NCI-H2081 (cell line): ENCODE measurements around the gene MAP6D1.
A peak's percentile ranks its signal among the peaks of the same experiment; 100 is the strongest.
"Not testable (repeated sequence)": the region's sequence is repeated elsewhere in the genome, so short reads cannot be mapped to it uniquely, and the experiment has no call there.

Experiments
- DNase-seq, 2 experiments: peaks; one replicate each; lab custom pipeline; 2025; lab: John Stamatoyannopoulos, UW

Gene MAP6D1

GRCh38 chr3:183799461-183799860 lies 25.9 kb downstream of the MAP6D1 start:
- DNase-seq = no peak

DNA sequence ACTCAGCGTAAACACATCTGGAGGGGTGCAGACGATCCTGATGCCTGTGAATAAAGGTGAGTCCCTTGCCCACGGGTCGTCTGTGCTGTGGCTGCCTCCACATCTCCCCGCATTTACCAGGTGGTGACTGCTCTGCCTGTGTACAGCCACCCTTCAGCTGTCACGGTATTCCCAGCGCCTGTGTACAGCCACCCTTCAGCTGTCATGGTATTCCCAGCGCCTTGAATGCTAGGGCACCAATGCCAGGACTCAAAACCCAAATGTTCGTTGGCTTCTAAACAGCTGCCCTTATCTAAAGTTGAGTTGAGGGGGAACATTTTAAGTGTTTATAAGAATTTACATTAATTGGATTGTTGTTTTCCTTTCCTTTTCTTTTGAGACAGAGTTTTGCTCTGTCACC lies 27.4 kb downstream of the MAP6D1 start:
- DNase-seq = no peak

DNA sequence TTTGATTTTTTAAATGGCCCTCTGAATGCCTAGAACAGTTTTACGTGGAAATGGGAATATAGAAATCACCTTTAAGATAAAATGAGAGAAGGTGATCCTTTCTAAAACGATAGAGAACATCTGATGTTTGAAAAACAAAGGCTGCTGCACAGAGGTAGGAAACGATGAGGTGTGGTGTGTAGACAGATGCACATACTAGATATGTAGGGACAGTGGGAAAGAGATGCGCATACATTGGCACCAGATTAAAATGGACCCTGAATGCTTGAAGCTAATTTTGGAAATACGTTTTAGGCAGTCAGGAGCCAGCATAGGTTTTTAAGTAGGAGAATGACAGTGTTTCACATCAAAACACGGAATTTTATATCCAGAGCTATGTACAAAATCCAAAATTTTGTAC lies 29.0 kb downstream of the MAP6D1 start:
- DNase-seq = no peak

GRCh38 chr3:183794452-183794851 lies 30.9 kb downstream of the MAP6D1 start:
- no peak for DNase-seq

DNA sequence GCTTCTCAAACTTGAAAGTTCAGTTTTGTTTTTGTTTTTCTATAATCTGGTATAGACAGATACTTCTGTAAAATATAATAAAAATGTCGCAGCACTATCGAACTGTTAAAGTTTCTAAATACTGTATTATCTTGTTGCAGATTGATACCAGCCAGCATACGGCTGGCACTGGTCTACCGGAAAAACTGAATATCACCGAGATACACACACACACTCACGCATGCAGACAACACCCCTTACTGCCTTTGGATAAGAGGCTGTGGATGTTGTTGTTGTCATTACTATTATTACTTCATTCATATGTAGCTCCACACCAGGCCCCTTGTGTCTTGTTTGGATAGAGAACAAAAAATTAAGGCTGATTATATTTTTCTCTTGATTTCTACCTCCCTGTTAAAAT lies 32.4 kb downstream of the MAP6D1 start:
- no peak for DNase-seq

DNA sequence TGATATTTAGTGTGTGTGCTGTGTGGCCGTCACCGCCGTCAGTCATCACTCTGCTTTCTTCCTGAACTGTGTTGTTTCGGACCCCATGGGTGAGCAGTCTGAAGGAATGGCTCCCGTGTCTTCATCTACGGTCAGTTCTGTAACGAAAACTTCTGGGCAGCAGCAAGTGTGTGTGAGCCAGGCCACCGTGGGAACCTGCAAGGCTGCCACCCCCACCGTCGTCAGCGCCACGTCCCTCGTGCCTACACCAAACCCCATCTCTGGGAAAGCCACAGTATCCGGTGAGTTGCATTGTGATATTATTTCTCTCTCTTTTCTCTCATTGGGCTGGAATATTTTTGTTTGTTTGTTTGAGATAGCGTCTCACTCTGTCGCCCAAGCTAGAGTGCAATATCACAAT lies 34.7 kb downstream of the MAP6D1 start:
- DNase-seq = no peak

GRCh38 chr3:183789826-183790225 lies 35.6 kb downstream of the MAP6D1 start:
- no peak for DNase-seq

DNA sequence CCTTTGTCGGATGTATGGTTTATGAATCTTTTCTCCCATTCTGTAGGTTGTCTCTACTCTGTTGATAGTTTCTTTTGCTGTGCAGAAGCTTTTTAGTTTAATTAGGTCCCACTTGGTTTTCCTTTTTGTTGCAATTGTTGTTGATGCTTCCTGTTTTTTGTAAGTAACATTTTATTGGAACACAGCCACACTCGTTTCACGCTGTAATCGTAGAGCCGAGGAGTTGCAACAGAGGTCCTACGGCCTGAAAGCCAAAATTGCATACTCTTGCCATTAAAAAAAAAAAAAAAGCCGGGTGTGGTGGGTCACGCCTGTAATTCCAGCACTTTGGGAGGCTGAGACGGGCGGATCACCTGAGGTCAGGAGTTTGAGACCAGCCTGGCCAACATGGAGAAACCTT lies 40.9 kb downstream of the MAP6D1 start:
- DNase-seq = not testable (repeated sequence)

GRCh38 chr3:183782576-183783276 lies 42.7 kb downstream of the MAP6D1 start:
- DNase-seq = no peak

GRCh38 chr3:183781246-183781645 lies 44.1 kb downstream of the MAP6D1 start:
- no peak for DNase-seq

DNA sequence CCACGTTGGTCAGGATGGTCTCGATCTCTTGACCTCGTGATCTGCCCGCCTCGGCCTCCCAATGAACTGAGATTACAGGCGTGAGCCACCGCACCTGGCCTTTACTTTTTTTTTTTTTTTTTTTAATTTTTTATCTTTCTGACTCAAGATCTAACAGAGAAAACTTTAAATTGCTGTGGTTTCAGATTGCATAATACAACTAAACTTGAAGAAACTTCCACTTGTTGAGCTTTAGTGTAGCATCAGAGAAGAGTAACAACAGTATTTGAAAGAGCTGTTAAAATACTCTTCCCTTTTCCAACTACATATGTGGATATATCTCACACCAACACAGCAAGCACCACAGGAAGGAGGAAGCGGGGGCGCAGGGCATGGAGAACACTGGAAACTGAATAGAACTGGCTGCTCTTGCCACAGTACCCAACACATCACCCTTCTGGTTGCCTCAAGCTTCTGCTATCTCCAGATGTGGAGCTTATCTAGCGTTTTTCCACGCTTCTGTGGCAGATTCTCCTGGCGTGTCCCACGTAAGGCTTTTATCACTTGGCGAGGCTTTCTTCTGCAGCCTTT lies 45.4 kb downstream of the MAP6D1 start:
- DNase-seq = no peak

GRCh38 chr3:183777016-183777618 lies 48.3 kb downstream of the MAP6D1 start:
- DNase-seq = no peak

GRCh38 chr3:183776451-183776850 lies 48.9 kb downstream of the MAP6D1 start:
- not testable (repeated sequence) for DNase-seq

GRCh38 chr3:183775781-183776180 lies 49.6 kb downstream of the MAP6D1 start:
- no peak for DNase-seq

DNA sequence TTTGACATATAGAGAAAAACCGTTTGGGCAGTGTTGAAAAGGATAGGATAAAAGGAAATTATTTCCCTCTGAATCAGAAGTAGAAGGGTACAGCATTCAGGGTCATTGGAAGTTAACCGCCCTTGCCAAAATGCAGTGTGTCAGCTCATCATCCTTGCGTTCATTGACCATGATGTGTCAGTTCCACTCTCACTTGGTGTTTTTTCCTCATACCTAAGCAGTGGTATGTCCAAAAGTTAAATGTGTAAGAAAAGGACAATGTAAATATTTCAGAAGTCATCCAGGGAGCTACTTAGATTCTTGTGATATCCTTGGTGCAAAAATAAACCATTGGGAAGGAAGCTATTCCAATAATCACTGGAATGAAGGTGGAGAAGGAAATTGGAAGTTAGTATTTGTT lies 50.7 kb downstream of the MAP6D1 start:
- DNase-seq = no peak

GRCh38 chr3:183769453-183769852 lies 55.9 kb downstream of the MAP6D1 start:
- DNase-seq = no peak

DNA sequence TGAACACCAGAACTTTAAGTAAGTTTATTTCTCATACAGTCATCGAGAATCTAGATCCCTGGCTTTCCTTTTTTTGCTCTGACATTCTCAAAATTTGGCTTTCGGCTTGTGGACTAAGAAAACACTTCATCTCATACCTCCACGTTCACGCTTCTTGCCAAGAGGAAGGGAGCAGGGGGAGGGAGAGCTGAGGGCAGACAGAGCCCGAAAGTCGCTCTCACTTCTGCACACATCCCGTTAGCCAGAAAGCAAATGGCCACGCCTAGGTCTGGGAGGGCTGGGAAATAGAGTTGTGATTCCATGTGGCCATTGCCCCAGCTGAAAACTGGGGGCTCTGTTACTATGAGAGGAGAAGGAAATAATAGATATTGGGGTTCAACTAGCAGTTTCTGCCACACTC lies 57.3 kb downstream of the MAP6D1 start:
- no peak for DNase-seq

- peak; percentile 83 for DNase-seq
Observed at GRCh38 chr3:183766745-183767606, 58.4 kb downstream of the MAP6D1 start.

- no peak for DNase-seq
Observed at GRCh38 chr3:183766107-183766506, 59.3 kb downstream of the MAP6D1 start.
